CD4-positive, alpha-beta T cell treated with Interleukin-15 for 1 hour (primary cell): Measurements from ENCODE around the gene CNN2.

ENCODE experiments used
- DNase-seq: peaks from one replicate; pipeline ENCODE4 v3.0.0-alpha.2; 2020

CNN2 gene

DNA sequence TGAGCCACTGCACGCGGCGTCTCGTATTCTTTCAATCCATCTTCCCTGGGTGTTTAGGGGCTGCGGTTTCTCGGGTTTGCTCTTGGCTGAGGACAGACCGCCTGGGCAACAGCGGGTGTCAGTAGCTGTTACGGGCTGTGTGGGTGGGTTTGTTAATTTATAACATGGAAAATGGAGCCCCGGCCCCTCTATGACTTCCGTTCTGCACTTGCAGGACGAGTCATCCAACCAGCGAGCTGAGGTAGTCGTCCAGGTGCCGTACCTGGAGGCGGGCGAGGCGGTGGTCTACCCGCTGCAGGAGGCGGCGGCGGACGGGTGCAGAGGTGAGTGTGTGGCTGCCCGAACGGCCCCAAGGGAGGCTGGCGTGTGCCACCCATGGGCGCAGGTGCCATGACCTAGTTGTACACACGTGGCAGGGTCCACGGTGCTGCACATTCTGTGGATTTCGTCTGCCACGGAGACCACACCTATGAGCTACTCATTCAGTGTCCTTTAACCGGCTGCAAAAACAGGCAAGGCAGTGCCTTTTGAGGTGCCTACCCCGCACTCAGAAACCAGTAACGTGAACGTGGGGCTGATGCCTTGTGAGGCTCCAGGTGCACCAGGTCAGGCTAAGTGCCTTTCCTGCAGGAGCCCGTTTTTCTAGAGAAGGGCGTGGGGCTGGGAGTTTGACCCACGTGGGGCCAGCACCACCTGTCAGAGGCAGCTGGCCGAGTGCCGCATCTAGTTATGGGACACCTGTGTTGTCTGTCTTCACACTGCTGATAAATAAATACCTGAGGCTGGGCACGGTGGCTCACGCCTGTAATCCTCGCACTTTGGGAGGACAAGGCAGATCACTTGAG lies 57.8 kb downstream of the CNN2 start:
- DNase-seq: no peak

DNA sequence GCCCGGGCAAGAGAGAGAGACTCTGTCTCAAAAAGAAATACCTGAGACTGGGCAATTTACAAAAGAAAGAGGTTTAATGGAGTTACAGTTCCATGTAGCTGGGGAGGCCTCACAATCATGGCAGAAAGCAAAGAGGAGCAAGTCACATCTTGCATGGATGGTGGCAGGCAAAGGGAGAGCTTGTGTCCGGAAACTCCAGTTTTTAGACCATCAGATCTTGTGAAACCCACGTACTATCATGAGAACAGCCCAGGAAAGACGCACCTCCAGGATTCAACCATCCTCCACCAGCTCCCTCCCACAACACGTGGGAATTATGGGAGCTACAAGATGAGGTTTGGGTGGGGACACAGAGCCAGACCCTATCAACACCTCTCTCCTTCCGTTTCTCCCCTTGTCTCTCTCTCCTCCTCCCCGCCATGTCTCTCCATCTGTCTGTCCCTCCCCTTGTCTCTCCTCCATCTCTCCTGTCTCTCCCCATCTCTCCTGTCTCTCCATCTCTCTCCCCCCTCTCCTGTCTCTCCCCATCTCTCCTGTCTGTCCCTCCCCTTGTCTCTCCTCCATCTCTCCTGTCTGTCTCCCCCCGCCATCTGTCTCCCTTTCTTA lies 58.7 kb downstream of the CNN2 start:
- no peak for DNase-seq

DNA sequence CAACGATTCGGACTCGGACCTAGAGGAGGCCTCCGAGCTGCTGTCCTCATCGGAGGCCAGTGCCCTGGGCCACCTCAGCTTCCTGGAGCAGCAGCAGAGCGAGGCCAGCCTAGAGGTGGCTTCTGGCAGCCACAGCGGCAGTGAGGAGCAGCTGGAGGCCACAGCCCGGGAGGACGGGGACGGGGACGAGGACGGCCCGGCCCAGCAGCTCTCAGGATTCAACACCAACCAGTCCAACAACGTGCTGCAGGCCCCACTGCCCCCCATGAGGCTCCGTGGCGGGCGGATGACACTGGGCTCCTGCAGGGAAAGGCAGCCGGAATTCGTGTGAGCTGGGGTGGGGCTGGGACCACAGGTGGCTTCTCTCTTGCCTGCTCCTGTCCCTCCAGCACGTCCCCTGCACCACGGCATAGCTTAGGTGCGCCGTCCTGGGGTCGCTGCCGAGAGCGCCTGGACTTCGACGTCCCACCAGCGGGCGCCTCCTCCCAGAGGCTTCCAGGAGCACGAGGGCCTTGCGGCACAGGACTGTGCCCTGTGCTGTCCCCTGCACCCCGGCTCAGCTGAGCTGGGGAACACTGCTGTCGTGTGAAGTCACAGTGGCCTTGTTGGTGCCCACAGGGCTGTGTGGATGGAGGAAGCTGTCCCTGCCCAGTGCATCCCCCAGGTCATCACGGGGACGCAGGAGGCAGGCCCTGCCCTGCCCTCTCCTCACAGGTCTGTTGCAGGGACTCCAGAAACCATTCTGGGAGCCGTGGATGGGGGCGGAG lies 59.5 kb downstream of the CNN2 start:
- no peak for DNase-seq

DNA sequence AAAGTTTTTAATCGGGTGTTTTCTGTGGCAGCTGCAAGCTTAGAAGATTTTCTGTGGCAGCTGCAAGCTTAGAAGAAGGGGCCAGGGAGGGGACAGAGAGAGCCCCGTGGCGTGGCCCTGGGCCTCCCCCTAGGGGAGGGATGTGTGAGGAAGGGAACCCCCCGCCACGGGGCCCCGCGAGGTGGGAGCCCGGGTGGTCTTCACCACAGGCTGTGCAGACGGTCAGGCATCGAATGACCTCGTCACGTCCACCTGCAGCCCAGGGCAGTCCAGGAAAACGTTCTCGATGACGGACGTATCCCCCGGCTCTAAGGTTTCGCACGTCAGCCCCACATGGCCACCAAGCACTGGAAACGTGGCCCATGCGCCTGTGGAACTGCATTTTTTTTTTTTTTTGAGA lies 60.2 kb downstream of the CNN2 start:
- no peak for DNase-seq

DNA sequence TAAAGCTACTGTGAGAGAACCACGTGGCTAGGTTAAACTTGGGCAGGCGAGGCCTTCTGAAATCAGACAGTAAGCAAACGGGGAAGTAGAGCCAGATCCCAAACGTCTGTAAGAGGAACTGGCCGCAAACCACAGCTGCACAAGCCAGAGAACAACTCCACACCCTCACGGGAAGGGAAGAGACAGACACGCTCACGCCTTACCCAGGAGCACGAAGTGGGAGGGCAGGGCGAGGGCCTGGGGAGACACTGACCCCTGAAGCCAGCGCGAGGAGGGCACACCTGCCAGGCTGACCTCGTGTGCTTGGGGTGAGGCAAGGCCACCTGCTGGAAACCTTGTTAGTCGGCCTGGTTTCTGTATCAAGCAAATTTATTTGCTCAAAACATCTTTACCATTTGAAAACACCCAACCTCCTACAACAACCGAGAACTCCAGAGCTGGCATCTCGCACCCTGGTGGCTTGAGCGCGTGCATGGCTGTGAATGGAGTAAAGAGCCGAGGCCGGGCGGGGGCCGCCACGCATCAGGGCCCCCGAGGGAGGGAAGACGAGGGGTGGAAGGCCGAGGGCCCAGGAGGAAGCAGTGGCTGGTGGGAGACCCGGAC lies 61.5 kb downstream of the CNN2 start:
- peak; percentile 77 for DNase-seq

DNA sequence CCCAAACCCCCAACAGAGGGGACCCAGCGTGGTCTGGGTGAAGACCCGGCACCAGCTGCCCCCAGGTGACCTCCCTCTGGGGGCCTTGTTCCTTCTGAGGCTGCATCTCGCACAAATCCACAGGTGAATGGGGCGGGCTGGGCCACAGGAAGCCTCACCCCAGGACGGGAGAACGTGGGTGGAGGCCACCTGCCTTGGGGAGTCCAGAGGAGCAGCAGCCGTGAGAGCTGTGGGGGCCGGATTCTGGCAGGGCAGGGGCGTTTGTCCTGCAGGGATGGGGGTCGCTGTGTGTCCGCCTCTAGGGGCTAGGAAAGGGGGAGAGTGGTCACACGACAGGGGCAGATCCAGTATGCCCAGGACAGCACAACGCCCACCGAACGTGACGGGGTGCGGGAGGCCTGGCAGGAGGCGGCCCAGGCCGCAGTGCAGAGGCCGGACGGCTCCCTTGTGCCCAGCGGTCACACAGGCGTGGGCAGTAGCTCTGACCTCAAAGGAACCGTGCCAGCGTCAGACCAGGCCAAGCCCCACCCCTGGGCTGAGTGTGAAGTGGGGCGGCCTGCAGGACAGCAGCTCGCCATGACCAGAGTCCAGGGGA lies 62.1 kb downstream of the CNN2 start:
- no peak for DNase-seq
